HG02973 (cell line): ENCODE results near the gene XDH.

Experiments used
- ATAC-seq: cut with Tn5 transposase; IDR thresholded peaks from one replicate; pipeline ENCODE4 v1.9.1; 2021; ENCODE audit warnings: moderate library complexity; ENCODE audit not compliant: unreplicated experiment

Gene XDH

GRCh38 chr2:31286961-31287550 lies 127.5 kb downstream of the XDH start:
- ATAC-seq = no peak

GRCh38 chr2:31286230-31286629 lies 128.3 kb downstream of the XDH start:
- ATAC-seq = no peak
